NCI-H2029 treated with DMSO at 0.1 percent for 48 hours (cell line): ENCODE measurements around the gene SORBS1.

ENCODE experiments used
- DNase-seq: peaks from one replicate; lab custom pipeline; 2025; lab: John Stamatoyannopoulos, UW

The SORBS1 gene

GRCh38 chr10:95561177-95561863 lies at the start of gene SORBS1:
Gene SORBS1, minus strand, starts transcription at chr10:95561371. Its CDS starts 120,236 bp downstream, at chr10:95441135.
- DNase-seq = peak; percentile 63

- no peak for DNase-seq
These were observed 49.6 kb upstream of the SORBS1 start for GRCh38 chr10:95610727-95611126.

GRCh38 chr10:95606922-95607321 lies 45.8 kb upstream of the SORBS1 start:
- no peak for DNase-seq

GRCh38 chr10:95605163-95605562 lies 44.0 kb upstream of the SORBS1 start:
- DNase-seq = no peak

GRCh38 chr10:95604630-95605029 lies 43.5 kb upstream of the SORBS1 start:
- DNase-seq = no peak

GRCh38 chr10:95602382-95602781 lies 41.2 kb upstream of the SORBS1 start:
- DNase-seq = no peak

GRCh38 chr10:95601116-95601719 lies 40.0 kb upstream of the SORBS1 start:
- DNase-seq = peak; percentile 28

- no peak for DNase-seq
These were observed 39.0 kb upstream of the SORBS1 start for GRCh38 chr10:95600158-95600557.

GRCh38 chr10:95597788-95598187 lies 36.6 kb upstream of the SORBS1 start:
- DNase-seq = no peak

GRCh38 chr10:95588025-95588424 lies 26.9 kb upstream of the SORBS1 start:
- DNase-seq = no peak

GRCh38 chr10:95579835-95580535 lies 18.8 kb upstream of the SORBS1 start:
- DNase-seq = no peak

- no peak for DNase-seq
These were observed 18.1 kb upstream of the SORBS1 start for GRCh38 chr10:95579292-95579691.

- no peak for DNase-seq
These were observed 17.4 kb upstream of the SORBS1 start for GRCh38 chr10:95578619-95579018.

- DNase-seq = no peak
These were observed 13.6 kb upstream of the SORBS1 start for GRCh38 chr10:95574649-95575365.

- no peak for DNase-seq
These were observed 12.9 kb upstream of the SORBS1 start for GRCh38 chr10:95573964-95574604.

GRCh38 chr10:95573527-95573926 lies 12.4 kb upstream of the SORBS1 start:
- no peak for DNase-seq

- DNase-seq = no peak
These were observed 11.1 kb upstream of the SORBS1 start for GRCh38 chr10:95572131-95572820.

- no peak for DNase-seq
These were observed 10.2 kb upstream of the SORBS1 start for GRCh38 chr10:95571390-95571789.

- no peak for DNase-seq
These were observed 8.2 kb upstream of the SORBS1 start for GRCh38 chr10:95569368-95569767.

- DNase-seq = peak; percentile 4
These were observed 6.9 kb upstream of the SORBS1 start for GRCh38 chr10:95567903-95568630.

- DNase-seq = no peak
These were observed 5.0 kb upstream of the SORBS1 start for GRCh38 chr10:95566136-95566535.
